Measurements from ENCODE around the gene TBC1D22A.

Gene TBC1D22A

DNA sequence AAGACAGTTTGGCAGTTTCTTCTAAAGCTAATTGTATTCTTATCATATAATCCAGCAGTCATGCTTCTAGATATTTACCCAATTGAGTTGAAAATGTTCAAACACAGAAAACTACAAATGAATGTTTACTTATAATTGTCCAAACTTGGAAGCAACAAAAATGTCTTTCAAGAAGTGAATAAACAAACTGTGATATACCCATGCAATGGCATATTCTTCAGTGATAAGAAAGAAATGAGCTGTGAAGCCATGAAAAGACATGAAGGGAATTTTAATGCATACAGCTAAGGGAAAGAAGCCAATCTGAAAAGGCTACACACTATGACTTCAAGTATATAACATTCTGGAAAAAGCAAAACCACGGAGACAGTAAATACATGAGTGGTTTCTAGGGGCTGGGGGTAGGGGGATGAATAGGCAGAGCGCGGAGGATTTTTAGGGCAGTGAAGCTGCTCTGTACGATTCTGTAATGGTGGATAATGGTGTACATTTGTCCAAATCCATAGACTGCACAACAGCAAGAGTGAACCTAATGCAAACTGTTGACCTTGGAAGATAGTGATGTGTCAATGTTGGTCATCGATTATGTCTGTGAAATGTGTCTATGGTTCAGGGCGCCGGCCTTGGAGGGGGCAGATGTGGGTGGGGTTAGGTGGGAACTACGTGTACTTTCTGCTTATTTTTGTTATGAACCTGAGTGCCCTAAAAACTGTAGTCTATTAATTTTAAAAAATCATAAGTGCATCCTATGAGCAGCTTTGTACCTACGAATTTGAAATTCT, 424.9 kb downstream of the TBC1D22A start:
- DNase-seq = no peak

DNA sequence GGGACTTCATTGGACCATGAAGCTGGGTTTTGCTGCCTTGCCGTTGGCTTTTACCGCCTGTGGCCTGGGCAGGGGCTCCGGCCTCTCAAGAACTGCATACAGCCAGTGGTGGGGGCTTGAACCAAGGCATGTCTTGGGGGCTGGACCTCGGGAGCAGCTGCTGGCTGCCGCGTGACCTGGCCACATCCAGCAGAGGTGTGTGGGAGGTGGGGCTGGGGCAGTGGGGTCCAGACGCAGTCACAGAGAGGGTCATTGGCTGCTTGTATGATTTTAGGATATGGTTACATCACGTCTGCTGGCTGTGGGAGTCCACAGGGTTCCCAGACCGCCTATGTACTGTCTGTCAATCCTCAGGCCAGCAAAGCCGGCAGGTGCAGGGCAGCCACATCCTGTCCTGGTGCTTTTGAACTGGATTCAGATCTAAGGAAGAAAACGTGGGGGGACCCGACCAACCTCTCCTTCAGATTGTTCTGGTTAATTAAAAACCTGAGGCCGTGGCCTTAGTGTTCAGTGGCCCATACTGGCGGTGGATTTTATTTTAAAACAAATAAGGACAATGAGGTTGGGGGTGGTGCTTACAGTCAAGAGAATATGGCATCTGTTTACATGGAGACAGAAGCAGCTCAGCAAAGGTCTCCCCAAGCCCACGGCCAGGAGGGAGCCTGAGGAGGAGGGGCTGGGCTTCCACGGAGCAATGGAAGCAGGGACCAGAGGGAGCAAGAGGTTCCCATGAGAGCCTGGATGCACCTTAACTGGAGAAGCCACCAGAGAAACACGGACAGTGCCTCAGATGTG, 426.0 kb downstream of the TBC1D22A start:
- no peak for DNase-seq

DNA sequence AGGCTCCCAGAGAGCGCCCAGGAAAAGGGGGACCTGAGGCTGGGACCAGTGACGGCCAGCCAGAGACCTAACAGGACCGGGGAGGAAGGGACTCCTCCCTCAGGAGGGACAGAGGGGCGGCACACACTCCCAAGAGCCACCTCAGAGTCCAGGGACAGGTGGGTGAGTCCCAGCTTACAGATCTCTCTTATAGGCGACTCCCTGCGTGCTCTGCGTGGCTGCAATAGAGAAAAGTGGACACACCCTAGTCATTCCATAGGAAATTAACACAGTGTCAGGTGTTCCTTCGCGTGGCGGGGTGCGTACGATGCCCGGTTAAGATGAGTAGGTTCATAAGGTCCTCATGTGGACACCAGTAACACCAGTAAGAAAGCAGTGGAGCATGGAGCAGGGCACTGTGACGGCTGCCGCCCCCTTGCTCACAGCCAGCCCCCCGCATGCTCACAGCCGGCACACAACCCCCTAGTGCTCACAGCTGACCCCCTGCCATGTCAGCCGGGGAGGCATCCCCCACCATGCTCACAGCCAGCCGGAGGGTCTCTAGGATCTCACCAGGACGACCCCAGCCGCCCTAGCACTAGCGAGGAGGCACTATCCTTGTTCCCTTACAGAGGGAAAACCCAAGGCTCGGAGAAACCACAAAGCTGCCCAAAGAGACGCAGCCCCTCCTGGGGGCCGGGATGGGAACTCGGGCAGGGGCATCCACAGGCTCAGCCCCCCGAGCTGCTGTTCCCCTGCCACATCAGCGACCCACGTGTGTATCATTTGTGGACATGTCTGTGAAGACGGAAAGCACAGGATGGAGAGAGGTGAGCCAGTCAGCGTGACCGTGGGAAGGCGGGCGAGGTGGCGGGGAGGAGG, 426.8 kb downstream of the TBC1D22A start:
- no peak for DNase-seq

DNA sequence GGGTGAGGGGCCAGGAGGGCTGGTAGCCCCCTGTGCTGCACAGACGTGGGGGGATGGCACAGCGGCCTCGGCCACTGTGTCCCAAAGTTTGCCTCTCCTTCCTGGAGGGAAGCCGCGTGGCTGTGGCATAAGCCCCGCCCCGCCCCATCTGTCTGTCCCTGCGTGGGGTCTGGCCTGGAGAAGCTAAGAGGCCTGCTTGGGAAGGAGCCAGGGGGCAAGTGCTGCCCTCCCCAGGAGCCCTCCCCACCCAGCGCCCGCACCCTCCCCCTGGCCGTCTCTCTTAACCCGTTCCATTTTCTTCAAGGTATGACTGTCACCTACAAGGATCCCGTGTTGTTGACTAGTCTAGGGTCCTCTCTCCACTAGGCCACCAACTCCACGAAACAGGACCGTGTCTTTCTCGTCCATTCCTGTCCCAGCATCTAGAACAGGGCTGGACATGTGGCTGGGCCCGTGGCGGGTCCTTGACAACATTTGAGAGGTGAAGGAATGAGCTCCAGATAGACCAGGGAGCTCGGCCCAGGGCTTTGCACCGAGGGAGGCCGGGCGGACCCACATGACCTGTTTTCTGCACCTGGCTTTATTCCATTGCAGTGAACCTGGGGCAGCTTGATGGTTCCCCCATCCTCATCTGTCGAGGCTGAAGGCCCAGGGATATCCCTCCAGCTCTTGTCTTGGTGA, 428.0 kb downstream of the TBC1D22A start:
- DNase-seq = no peak

DNA sequence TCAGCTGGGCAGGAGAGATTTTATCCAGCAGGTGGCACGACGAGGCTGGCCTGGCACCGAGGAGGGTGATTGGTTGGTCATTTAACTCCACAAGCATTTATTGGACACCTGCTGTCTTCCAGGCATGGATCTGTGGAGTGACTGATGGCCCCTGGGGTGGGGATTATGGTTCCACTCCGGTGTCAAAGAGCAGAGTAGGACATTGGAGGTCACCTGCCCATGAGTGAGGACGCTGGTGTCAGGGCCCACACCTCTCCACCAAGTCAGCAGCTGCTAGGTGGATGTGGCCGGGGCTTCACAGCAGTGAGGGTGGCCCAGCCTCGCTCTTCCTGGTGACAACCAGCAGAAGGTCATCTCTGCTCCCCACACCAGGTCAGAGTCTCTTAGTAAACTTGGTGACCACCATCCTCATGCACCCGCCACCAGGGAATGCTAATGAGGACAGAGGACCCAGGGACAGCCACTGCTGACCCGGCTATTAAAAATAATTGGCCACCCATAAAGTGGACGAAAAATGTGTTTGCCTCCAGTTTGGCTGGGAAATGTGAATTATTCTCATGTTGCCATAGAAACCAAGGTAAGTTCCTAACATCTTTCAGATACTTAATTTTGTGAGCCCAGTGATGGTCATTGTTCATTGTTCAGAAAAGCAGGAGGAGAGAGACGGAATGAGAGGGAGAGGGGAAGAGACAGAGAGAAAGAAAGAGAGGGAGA, 428.7 kb downstream of the TBC1D22A start:
- DNase-seq = no peak

DNA sequence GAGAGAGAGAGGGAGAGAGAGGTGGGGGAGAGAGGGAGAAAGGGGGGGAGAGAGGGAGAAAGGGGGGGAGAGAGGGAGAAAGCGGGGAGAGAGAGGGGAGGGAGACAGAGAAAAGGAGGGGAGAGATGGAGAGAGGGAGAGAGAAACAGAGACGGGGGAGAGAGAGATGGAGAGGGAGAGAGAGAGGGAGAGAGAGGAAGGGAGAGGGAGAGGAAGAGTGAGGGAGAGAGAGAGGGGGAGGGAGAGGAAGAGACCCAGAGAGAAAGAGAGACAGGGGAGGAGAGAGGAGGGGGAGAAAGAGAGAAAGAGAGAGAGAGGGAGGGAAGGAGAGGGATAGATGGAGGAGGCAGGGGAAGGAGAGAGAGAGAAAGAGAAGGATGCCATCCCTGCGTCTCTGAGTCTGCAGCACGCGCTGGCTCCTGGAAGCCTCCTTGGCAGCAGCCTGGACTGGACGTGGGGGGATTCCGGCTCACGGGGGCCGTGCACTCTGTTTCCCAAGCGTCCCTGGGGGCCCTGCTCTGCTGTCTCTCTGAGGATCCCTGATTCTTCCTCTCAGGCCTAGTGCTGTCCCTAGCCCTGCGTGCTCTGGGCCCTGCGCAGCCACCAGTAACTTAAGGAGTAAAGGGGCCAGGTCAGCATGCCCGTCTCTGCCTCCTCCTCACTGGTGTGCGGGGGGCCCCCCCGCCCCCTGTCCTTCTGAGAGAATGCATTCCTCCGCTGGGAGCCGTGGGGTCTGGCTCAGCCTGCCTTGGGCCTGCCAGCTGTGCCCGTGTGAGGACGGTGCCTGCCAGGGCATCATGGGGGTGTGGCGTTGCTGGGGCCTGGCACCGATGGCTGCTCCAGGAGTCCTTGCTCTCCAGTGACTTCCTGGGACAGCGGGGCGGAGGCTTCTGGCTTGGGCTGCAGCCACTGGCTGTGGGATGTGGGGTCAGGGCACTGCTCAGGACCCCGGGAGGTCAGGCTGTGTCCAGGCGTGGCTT, 429.5 kb downstream of the TBC1D22A start:
- DNase-seq = no peak

DNA sequence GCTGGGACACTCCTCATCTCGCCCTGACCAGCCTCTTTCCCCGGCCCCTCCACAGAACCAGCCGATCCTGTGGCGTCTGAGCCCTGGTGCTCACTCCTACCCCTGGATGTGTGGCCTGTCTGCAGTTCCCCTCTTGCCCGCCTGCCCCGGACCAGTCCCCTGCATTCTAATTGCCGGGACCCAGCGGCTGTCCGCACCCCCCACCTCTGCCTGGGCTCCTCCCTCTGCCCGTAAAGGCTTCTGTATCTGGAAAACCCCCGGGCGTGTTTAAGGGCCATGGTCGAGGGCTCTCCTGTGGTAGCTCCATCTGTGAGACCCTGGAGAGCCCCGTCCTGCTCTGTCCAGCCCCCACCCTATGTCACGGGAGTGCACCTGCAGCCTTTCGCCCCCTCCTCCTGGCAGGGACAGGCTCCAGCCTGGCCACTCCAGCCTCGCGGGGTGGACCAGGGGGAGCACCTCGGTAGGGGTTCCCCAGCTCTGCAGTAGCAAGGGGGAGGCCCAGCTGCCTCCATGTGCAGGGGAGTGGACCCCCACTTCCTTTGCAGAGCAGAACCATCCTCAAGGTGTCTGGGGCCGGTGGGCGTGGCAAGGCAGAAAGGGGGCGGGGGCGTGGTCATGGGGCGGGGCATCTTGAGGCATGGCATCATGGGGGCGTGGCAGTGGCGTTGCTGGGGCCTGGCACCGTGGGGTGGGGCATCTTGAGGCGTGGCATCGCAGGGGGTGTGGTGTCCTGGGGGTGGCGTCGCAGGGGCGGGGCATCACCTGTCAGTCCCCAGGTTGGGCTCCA, 430.4 kb downstream of the TBC1D22A start:
- no peak for DNase-seq

DNA sequence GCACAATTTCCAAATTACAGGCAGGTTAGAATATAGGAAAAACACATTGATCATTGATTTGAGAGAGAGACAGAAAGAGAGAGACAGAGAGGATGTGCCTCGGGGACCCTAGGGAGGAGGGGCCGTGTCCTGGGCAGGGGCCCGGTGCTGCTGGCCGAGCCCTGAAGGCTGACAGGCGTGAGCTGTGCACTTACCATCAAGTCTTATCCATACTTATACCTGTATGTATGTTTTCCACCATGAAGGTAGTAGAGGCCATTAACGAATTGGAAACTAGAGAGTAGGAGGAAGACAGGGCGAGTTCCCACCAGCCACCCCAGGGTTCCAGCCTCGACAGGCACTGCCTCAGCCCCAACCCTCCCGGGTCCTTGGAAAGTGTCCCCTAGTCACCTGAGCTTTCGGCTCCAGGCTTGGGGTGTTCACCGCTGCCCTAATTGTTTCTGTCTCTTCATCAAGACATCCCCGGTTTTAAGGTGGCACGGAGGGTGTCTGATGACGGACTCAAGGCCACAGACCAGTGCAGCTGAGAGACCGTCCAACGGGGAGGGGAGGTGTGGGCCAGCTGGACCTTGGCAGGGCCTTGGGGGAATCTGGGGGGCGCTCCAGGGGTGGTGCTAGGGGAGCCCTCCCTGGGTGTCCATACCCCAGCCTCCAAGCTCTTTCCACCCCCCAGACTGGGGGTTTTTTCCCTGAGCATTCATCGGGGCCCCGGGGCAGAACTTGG, 431.3 kb downstream of the TBC1D22A start:
- no peak for DNase-seq

DNA sequence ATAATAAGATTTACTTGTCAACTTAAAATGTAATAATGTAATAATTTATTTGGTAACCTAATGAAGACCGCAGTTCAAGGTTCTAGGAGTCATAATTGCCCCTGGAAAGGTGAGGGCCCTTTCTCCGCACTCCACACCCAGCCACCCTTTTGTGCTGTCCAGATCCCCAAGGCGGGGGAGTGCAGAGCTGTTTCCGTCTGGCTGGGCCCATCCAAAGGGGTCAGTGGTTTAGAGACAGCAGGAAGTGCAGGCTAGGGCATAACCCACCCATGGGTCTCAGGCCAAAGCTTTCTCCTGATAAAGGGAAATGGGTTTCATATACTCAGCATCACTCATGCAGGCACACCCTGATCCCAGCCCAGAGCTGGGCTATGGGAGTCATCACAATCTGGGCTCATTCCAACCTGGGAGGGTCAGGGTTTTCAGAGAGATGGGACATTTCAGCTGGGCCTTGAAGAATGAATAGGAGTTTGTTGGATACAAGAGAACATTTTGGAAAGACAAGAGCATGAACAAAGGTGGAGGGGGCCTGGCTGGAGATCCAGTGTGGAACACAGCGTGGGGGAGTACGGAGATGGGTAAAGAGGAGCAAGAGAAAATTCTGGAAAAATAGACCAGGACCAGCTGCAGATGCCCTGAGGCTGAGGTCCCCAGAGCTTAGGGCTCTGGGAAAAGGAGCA, 432.2 kb downstream of the TBC1D22A start:
- no peak for DNase-seq

DNA sequence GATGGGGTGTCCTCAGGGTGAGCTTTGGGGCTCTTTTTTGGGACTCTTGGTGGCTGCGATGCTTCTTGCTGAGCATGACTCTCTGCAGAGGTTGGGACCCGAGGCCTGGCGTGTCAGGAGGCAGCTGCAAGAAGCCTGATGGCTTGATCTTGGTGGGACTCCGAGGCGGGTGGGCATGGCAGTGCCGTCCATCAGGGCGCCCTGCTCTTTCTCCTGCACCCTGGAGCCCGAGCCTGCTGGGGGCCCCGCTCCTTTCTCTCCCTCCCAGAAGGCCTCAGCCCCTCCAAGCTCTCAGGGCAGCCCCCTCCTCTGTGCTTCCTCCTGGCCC, 432.7 kb downstream of the TBC1D22A start:
- no peak for DNase-seq

DNA sequence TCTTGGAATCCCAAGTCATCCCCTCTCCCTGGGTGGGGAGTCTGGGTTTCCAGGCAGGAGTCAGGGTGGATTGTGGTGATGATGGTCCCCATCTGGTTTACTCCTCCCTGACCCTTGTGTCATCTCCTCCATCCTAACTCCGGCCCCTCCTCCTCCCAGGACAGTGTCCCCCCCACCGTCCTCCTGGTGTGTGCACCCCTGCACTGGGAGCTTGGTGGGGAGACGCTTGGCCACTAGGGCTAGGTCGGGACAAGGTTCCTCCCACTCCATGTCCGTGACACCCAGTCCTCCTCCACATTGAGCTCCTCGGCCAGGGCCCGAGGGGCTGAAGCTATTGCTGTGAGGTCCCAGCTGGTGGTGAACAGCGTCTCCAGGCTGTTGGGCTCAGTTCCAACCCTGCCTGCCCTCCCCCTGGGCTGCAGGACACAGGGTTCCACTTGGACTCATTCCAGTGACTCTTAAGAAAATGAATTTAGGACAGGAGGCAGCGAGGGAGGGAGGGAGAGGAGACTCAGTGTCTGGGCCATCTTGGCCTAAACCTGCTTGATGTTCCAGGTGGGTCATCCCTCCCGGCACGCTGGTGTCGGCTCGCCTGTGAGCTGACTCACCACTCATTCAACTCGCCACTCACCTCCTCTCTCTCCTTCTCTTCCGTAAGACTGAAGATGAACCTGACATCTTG, 433.2 kb downstream of the TBC1D22A start:
- no peak for DNase-seq

DNA sequence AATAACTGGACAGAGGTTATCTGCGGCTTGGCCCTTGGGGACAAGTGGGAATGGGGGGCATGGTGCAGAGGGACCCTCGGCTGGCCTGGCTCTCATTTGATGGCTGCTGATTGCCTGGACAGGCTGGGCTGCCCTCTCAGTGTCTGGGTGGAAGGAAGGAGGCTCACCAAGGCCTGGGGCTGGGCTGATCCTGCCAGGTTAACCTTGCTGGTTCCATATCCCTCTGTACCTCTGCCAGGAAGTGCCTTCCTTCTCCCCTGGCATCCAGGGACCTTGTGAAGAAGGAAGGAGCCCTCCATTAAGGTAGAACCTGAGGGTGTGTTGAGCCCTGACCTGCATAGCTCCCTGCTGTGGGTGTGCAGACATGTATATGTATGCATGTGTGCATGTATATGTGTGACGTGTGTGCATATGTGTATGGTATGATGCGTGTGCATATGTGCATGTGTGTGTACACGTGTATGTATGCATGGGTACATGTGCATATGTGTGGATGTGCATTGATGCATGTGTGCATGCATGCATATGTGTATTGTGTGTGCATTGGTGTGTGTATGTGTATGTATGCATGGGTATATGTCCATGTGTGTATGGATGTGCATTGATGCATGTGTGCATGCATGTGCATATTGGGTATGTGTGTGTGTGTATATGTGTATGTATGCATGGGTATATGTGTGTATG, 433.9 kb downstream of the TBC1D22A start:
- no peak for DNase-seq

DNA sequence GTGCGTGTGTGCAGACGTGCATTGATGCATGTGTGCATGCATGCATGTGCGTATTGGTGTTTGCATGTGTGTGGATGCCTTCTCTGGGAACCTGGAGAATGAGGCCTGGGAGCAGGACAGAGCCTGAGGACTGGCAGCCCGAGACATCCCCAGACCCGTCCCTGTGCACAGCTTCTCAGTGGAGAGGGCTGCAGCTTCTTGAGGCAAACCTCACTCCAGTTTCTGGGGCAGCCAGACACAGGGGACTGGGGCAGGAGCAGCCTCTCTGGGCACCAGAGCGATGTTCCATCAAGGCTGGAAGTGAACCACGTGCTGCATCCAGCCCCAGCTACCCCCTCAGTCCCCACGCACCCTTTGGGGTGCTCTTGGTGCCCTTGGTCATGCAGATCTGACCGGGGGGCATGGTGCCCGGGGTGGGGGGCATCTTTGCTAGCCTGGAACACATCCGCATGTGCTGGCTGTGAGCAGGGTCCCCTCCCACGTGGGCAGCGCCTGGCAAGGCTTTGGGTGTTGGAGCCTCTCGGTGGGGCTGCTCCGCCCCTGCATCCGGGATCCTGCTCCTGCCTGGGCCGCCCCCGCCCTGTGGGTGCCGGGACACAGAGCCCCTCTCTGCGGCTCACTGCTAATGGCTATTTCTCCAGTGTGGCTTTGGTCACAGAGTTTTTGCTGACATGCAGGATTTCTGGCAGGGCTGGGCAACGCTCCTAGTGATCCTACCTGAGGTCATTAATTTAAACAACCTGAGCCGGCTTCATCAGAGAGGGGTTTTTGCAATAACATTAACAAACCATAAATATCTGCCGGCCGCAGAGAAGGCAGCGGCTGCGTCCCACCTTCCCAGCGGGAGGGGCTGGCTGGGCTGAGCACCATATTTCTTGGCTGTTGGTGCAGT, 434.7 kb downstream of the TBC1D22A start:
- DNase-seq = no peak

DNA sequence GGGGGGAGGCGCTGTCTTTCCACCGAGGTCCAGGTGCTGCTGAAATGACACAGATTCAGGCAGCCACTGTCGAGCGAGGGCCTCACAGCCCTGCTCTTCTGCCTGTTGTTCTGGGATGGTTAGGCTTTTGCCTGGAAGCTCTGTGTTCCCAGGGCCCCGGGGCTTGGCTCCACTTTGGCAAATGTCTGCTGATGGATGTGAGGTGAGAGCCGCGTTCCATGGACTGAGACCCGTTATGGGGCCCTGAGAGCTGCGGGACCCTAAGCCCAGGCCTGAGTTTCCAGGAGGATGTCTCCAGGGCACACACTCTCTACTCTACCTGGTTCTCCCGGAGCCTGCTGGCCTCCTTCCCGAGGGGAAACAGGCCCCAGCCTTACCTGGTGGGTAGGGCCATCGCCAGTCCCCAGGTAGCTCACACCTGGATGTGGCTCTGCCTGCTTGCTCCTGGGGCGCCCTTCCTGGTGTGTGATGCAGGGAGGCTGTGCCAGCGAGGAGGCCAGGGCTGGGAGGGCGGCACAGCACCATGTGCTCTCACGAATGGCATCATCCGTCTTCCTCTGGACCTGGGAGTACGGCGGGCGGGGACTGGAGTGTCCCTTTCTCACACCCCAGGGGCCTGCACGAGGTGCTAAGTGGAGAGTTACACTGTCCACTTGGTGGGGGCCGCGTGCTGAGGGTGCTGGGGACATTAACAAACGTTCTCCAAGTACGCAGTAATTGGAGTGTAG, 435.5 kb downstream of the TBC1D22A start:
- DNase-seq = no peak

DNA sequence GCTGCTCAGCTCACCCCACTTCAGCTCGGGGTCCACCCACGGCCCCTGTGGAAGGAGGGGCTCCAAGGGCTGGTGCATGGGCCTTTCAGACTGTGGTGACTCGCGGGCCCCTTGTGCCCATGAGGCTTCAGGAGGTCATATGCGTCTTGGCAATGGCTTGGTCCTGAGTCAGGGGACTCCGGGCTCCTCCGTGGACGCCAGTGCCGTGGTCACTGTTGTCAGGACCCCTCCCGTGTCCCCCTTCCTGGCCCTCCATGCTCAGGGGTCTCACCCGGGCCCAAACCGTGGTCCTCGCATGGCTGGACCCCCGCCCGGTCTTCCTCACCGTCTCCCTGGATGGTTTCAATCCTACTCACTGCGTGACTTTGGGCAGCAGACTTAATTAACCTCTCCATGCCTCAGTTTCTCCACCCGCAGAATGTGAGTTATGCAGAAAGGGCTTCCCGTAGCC, 436.4 kb downstream of the TBC1D22A start:
- no peak for DNase-seq

Data from NCI-H2029 (cell line).